Adipocyte (in vitro differentiated cells): ENCODE measurements around the gene RPRD2.
A peak's percentile ranks its signal among the peaks of the same experiment; 100 is the strongest.

Experiments
- DNase-seq: peaks from one replicate; pipeline ENCODE4 v3.0.0-alpha.2; 2015; ENCODE audit warnings: low read depth
- H3K27me3 ChIP-seq: replicated peaks from 2 replicates; pipeline ENCODE4 v1.7.0; 2013; ENCODE audit warnings: mild to moderate bottlenecking, low read length, moderate library complexity; ENCODE audit not compliant: control insufficient read depth, insufficient read depth
- H3K36me3 ChIP-seq: 2 replicates; pipeline ENCODE4 v1.7.0; 2013; ENCODE audit warnings: low read length, mild to moderate bottlenecking, moderate library complexity; ENCODE audit not compliant: control insufficient read depth, insufficient read depth, severe bottlenecking
- H3K4me1 ChIP-seq: 2 replicates; pipeline ENCODE4 v1.7.0; 2013; ENCODE audit warnings: mild to moderate bottlenecking, low read length, moderate library complexity; ENCODE audit not compliant: control insufficient read depth, insufficient read depth
- H3K4me3 ChIP-seq: 2 replicates; pipeline ENCODE4 v1.7.0; 2013; ENCODE audit warnings: mild to moderate bottlenecking, low read length, moderate library complexity
- H3K9ac ChIP-seq: 2 replicates; pipeline ENCODE4 v1.7.0; 2013; ENCODE audit warnings: mild to moderate bottlenecking, low read length, moderate library complexity
- H3K9me3 ChIP-seq: 2 replicates; pipeline ENCODE4 v1.7.0; 2013; ENCODE audit warnings: mild to moderate bottlenecking, low read length, moderate library complexity; ENCODE audit not compliant: control insufficient read depth

RPRD2 gene

GRCh38 chr1:150505431-150505830 lies 141.5 kb downstream of the RPRD2 start:
- H3K4me1 ChIP-seq = peaks cover 20% of the 10 kb centered on the region
- H3K9ac ChIP-seq = no peak overlapping the region
- peaks cover 50% of the 10 kb centered on the region for H3K36me3 ChIP-seq
- H3K27me3 ChIP-seq = no peaks in the 10 kb centered on the region
- no peaks in the 10 kb centered on the region for H3K9me3 ChIP-seq
- H3K4me3 ChIP-seq = no peak overlapping the region
- DNase-seq = no peak

- DNase-seq = peak; percentile 86
Observed at GRCh38 chr1:150507912-150508864, 144.2 kb downstream of the RPRD2 start, which contains the start of gene ECM1. TSS of gene ECM1 (plus strand) at chr1:150508109. CDS start at chr1:150508210, 101 bp downstream.

GRCh38 chr1:150508982-150509381 lies 145.0 kb downstream of the RPRD2 start:
- H3K9ac ChIP-seq = peak overlapping the region; percentile 86
- peak overlapping the region; percentile 79 for H3K4me3 ChIP-seq
- H3K4me1 ChIP-seq = peaks cover 23% of the 10 kb centered on the region
- DNase-seq = no peak
- no peaks in the 10 kb centered on the region for H3K9me3 ChIP-seq
- H3K27me3 ChIP-seq = no peaks in the 10 kb centered on the region
- H3K36me3 ChIP-seq = peaks cover 55% of the 10 kb centered on the region

More at GRCh38 chr1:150507912-150508864, 144.2 kb downstream of the RPRD2 start, which contains the start of gene ECM1:
- Histone ChIP-seq H3K4me1 (peaks cover 23% of the 10 kb centered on the region), H3K9ac (peak within 1 kb of the TSS; percentile 86), H3K36me3 (peaks cover 59% of the 10 kb centered on the region), H3K9me3 (no peaks in the 10 kb centered on the region), H3K4me3 (peak within 1 kb of the TSS; percentile 79), H3K27me3 (no peaks in the 10 kb centered on the region)

- H3K9me3 ChIP-seq = no peaks in the 10 kb centered on the region
Observed at GRCh38 chr1:150511551-150511950, 147.6 kb downstream of the RPRD2 start.

GRCh38 chr1:150511985-150512660 lies 148.2 kb downstream of the RPRD2 start:
- Histone ChIP-seq H3K9me3 (no peaks in the 10 kb centered on the region), H3K9ac (no peak overlapping the region), H3K4me3 (no peak overlapping the region), H3K36me3 (peaks cover 24% of the 10 kb centered on the region), H3K4me1 (peaks cover 28% of the 10 kb centered on the region), H3K27me3 (no peaks in the 10 kb centered on the region)
- DNase-seq = no peak

More at GRCh38 chr1:150511551-150511950, 147.6 kb downstream of the RPRD2 start:
- Histone ChIP-seq H3K9ac (no peak overlapping the region), H3K4me1 (peaks cover 28% of the 10 kb centered on the region), H3K36me3 (peaks cover 29% of the 10 kb centered on the region), H3K27me3 (no peaks in the 10 kb centered on the region), H3K4me3 (no peak overlapping the region)
- no peak for DNase-seq

- Histone ChIP-seq H3K27me3 (no peaks in the 10 kb centered on the region), H3K4me1 (peaks cover 24% of the 10 kb centered on the region), H3K9me3 (no peaks in the 10 kb centered on the region), H3K4me3 (no peak overlapping the region), H3K9ac (no peak overlapping the region), H3K36me3 (peaks cover 23% of the 10 kb centered on the region)
- DNase-seq = peak; percentile 61
Observed at GRCh38 chr1:150512846-150513245, 148.9 kb downstream of the RPRD2 start.

- Histone ChIP-seq H3K4me1 (peaks cover 19% of the 10 kb centered on the region), H3K27me3 (no peaks in the 10 kb centered on the region), H3K9me3 (no peaks in the 10 kb centered on the region), H3K9ac (no peak overlapping the region), H3K4me3 (no peak overlapping the region), H3K36me3 (peaks cover 23% of the 10 kb centered on the region)
- peak; percentile 30 for DNase-seq
Observed at GRCh38 chr1:150513351-150513791, 149.4 kb downstream of the RPRD2 start.

- no peak for DNase-seq
- no peak overlapping the region for H3K4me3 ChIP-seq
- no peaks in the 10 kb centered on the region for H3K9me3 ChIP-seq
- no peak overlapping the region for H3K9ac ChIP-seq
- H3K4me1 ChIP-seq = peaks cover 10% of the 10 kb centered on the region
- peaks cover 23% of the 10 kb centered on the region for H3K36me3 ChIP-seq
- no peaks in the 10 kb centered on the region for H3K27me3 ChIP-seq
Observed at GRCh38 chr1:150514260-150514659, 150.3 kb downstream of the RPRD2 start.

- Histone ChIP-seq H3K4me3 (peak overlapping the region; percentile 94), H3K27me3 (no peaks in the 10 kb centered on the region), H3K9me3 (no peaks in the 10 kb centered on the region), H3K9ac (peak overlapping the region; percentile 86), H3K4me1 (peaks cover 9% of the 10 kb centered on the region), H3K36me3 (peaks cover 21% of the 10 kb centered on the region)
- DNase-seq = no peak
Observed at GRCh38 chr1:150514913-150515327, 151.0 kb downstream of the RPRD2 start.

- peaks cover 9% of the 10 kb centered on the region for H3K4me1 ChIP-seq
- DNase-seq = peak; percentile 99
- no peaks in the 10 kb centered on the region for H3K27me3 ChIP-seq
- H3K4me3 ChIP-seq = peak within 1 kb of the TSS; percentile 94
- peak within 1 kb of the TSS; percentile 86 for H3K9ac ChIP-seq
- peaks cover 17% of the 10 kb centered on the region for H3K36me3 ChIP-seq
- H3K9me3 ChIP-seq = no peaks in the 10 kb centered on the region
Observed at GRCh38 chr1:150515328-150516049, 151.5 kb downstream of the RPRD2 start, which contains the start of gene FALEC. TSS of gene FALEC (plus strand) at chr1:150515752.
